MCF 10A (cell line): Measurements from ENCODE around the gene FBLIM1. TPM values are rescaled to one million over a fixed set of nuclear protein-coding genes. Genes with fewer than 3 reads are reported as not detected.
A peak's percentile ranks its signal among the peaks of the same experiment; 100 is the strongest.

Source experiments
- BruUV-seq: library from RNA; stranded (reverse); fragments of 400-500 nt; replicated peaks from 2 replicates; lab custom pipeline; 2021; lab: Mats Ljungman, UMichigan
- CTCF ChIA-PET: fragments of 300-600 bp; sonication (Branson Sonifier 250); formaldehyde crosslinking; extraction: SDS; loops from one replicate; lab custom pipeline; 2021; ENCODE audit warnings: antibody characterized with exemption, inconsistent platforms; lab: Yijun Ruan, JAX
- POLR2A ChIA-PET: fragments of 300-600, 350-650 bp; sonication (Branson Sonifier 250); formaldehyde crosslinking; extraction: SDS; loops from one replicate; lab custom pipeline; 2020; ENCODE audit warnings: antibody characterized with exemption, inconsistent platforms; lab: Yijun Ruan, JAX
- DNase-seq: peaks from one replicate; pipeline ENCODE4 v3.0.0-alpha.2; 2018; ENCODE audit not compliant: unreplicated experiment
- H3K27ac Mint-ChIP-seq: one replicate; pipeline ENCODE4 v1.8.0; 2022; ENCODE audit warnings: mild to moderate bottlenecking, low read depth, mixed read lengths; ENCODE audit not compliant: unreplicated experiment
- H3K27me3 Mint-ChIP-seq: one replicate; pipeline ENCODE4 v1.8.0; 2022; ENCODE audit warnings: mixed read lengths; ENCODE audit not compliant: insufficient read depth, unreplicated experiment
- H3K36me3 Mint-ChIP-seq: one replicate; pipeline ENCODE4 v1.8.0; 2022; ENCODE audit warnings: mild to moderate bottlenecking, moderate library complexity, mixed read lengths; ENCODE audit not compliant: insufficient read depth, unreplicated experiment
- H3K4me1 Mint-ChIP-seq: one replicate; pipeline ENCODE4 v1.8.0; 2022; ENCODE audit warnings: mixed read lengths; ENCODE audit not compliant: insufficient read depth, unreplicated experiment
- H3K4me3 Mint-ChIP-seq: one replicate; pipeline ENCODE4 v1.8.0; 2022; ENCODE audit warnings: mild to moderate bottlenecking, moderate library complexity, mixed read lengths; ENCODE audit not compliant: unreplicated experiment
- H3K9me3 Mint-ChIP-seq: one replicate; pipeline ENCODE4 v1.8.0; 2022; ENCODE audit warnings: mixed read lengths; ENCODE audit not compliant: unreplicated experiment
- intact Hi-C: fragments of 100-400 bp; cut with micrococcal nuclease; formaldehyde crosslinking; loops from 2 replicates; pipeline ENCODE4 v1.14.1; 2022
- total RNA-seq: library from RNA; stranded (reverse); gene quantifications from 2 replicates; pipeline ENCODE4 v1.2.3, GENCODE V29; 2022
- TF ChIP-seq, protein P1 (sequence below): fragments of 200-600 bp; IDR thresholded peaks from one replicate; pipeline ENCODE4 v1.8.0; 2022; ENCODE audit warnings: antibody characterized with exemption, mild to moderate bottlenecking; ENCODE audit not compliant: unreplicated experiment

Gene FBLIM1
- total RNA-seq, 1 experiment from 2014 or later, result 101 TPM

GRCh38 chr1:15833069-15833679 lies 74.6 kb downstream of the FBLIM1 start:
- no peaks in the 10 kb centered on the region for H3K36me3 Mint-ChIP-seq
- peak overlapping the region; percentile 87 for H3K4me3 Mint-ChIP-seq
- BruUV-seq, result no TSS peak
- intact Hi-C loops, result loop anchor here (5.0 kb wide), 1 partner anchor 89 kb away; no protein-coding TSS in a partner anchor
- H3K4me1 Mint-ChIP-seq, result peaks cover 20% of the 10 kb centered on the region
- CTCF ChIA-PET, result interaction anchor here (0.5 to 4.0 kb wide), 11 partner anchors 13 to 67 kb away, joined by 3 to 39 read pairs (median 4); no protein-coding TSS in a partner anchor
- H3K27me3 Mint-ChIP-seq, result no peaks in the 10 kb centered on the region
- DNase-seq, result peak; percentile 92
- TF ChIP-seq, protein P1, sequence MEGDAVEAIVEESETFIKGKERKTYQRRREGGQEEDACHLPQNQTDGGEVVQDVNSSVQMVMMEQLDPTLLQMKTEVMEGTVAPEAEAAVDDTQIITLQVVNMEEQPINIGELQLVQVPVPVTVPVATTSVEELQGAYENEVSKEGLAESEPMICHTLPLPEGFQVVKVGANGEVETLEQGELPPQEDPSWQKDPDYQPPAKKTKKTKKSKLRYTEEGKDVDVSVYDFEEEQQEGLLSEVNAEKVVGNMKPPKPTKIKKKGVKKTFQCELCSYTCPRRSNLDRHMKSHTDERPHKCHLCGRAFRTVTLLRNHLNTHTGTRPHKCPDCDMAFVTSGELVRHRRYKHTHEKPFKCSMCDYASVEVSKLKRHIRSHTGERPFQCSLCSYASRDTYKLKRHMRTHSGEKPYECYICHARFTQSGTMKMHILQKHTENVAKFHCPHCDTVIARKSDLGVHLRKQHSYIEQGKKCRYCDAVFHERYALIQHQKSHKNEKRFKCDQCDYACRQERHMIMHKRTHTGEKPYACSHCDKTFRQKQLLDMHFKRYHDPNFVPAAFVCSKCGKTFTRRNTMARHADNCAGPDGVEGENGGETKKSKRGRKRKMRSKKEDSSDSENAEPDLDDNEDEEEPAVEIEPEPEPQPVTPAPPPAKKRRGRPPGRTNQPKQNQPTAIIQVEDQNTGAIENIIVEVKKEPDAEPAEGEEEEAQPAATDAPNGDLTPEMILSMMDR, result no peak
- peak overlapping the region; percentile 93 for H3K27ac Mint-ChIP-seq
- POLR2A ChIA-PET, result interaction anchor here (0.6 to 4.5 kb wide), 32 partner anchors 9 to 463 kb away, joined by 3 to 283 read pairs (median 7); partner anchors contain the start of genes SPEN and ZBTB17
- H3K9me3 Mint-ChIP-seq, result no peaks in the 10 kb centered on the region

GRCh38 chr1:15833842-15834405 lies 75.3 kb downstream of the FBLIM1 start:
- Mint-ChIP-seq H3K27me3 (no peaks in the 10 kb centered on the region), H3K9me3 (no peaks in the 10 kb centered on the region), H3K4me1 (peaks cover 20% of the 10 kb centered on the region), H3K27ac (peak overlapping the region; percentile 93), H3K4me3 (peak overlapping the region; percentile 87), H3K36me3 (no peaks in the 10 kb centered on the region)
- ChIA-PET POLR2A (interaction anchor here (0.6 to 4.5 kb wide), 38 partner anchors 8 to 462 kb away, joined by 3 to 283 read pairs (median 6); partner anchors contain the start of genes SPEN and ZBTB17), CTCF (interaction anchor here (0.5 to 4.0 kb wide), 9 partner anchors 13 to 90 kb away, joined by 3 to 39 read pairs (median 4); no protein-coding TSS in a partner anchor)
- TSS peak; percentile 59 for BruUV-seq
- TF ChIP-seq, protein P1, result no peak
- intact Hi-C loops, result loop anchor here (2.0 to 5.0 kb wide), 2 partner anchors 33 to 88 kb away; no protein-coding TSS in a partner anchor
- DNase-seq, result no peak

GRCh38 chr1:15834406-15835204 lies 76.0 kb downstream of the FBLIM1 start:
- Mint-ChIP-seq H3K27me3 (no peaks in the 10 kb centered on the region), H3K4me1 (peaks cover 19% of the 10 kb centered on the region), H3K27ac (peak overlapping the region; percentile 93), H3K9me3 (no peaks in the 10 kb centered on the region), H3K36me3 (no peaks in the 10 kb centered on the region), H3K4me3 (peak overlapping the region; percentile 87)
- BruUV-seq, result no TSS peak
- CTCF ChIA-PET, result interaction anchor here (0.7 to 4.0 kb wide), 4 partner anchors 17 to 89 kb away, joined by 4 to 39 read pairs (median 5); no protein-coding TSS in a partner anchor
- POLR2A ChIA-PET, result interaction anchor here (0.6 to 4.5 kb wide), 33 partner anchors 8 to 461 kb away, joined by 3 to 283 read pairs (median 6); partner anchors contain the start of genes SPEN and ZBTB17
- peak; percentile 93 for DNase-seq
- intact Hi-C loops, result loop anchor here (1.0 to 5.0 kb wide), 3 partner anchors 13 to 88 kb away; partner anchors contain the start of gene SPEN
- TF ChIP-seq, protein P1, result no peak
